IMR-90 (cell line): ENCODE data around the gene FOXC1. TPM values are rescaled to one million over a fixed set of nuclear protein-coding genes. Genes with fewer than 3 reads are reported as not detected.

ENCODE experiments used
- ATAC-seq: fragments of 200-7000 bp; cut with Tn5 transposase; 2 replicates; pipeline ENCODE4 v1.9.1; 2020; ENCODE audit warnings: low read depth, mild to moderate bottlenecking, moderate library complexity
- BruUV-seq: library from RNA; stranded (reverse); fragments of 400-500 nt; replicated peaks from 2 replicates; lab custom pipeline; 2021; lab: Mats Ljungman, UMichigan
- CTCF ChIA-PET: fragments of 300-600 bp; formaldehyde crosslinking; extraction: SDS; loops from one replicate; lab custom pipeline; 2021; ENCODE audit warnings: antibody characterized with exemption; lab: Yijun Ruan, JAX
- POLR2A ChIA-PET: fragments of 300-600 bp; sonication (Branson Sonifier 250); formaldehyde crosslinking; loops from one replicate; lab custom pipeline; 2022; ENCODE audit warnings: antibody characterized with exemption; ENCODE audit not compliant: unreplicated experiment; lab: Charles Lee
- DNase-seq: peaks from one replicate; pipeline ENCODE4 v3.0.0; 2013
- H2AFZ ChIP-seq: replicated peaks from 2 replicates; pipeline ENCODE3; 2013; ENCODE audit warnings: low read length, mild to moderate bottlenecking; ENCODE audit not compliant: poor library complexity
- H2AK5ac ChIP-seq: 2 replicates; pipeline ENCODE4 v1.6.1; 2013; ENCODE audit warnings: low read depth, low read length, inconsistent platforms
- H2AK9ac ChIP-seq: replicated peaks from 2 replicates; pipeline ENCODE3; 2013; ENCODE audit warnings: mild to moderate bottlenecking, low read depth, low read length, moderate library complexity; ENCODE audit not compliant: poor library complexity
- H2BK120ac ChIP-seq: 2 replicates; pipeline ENCODE4 v1.6.1; 2013; ENCODE audit warnings: low read depth, low read length, inconsistent platforms
- H2BK15ac ChIP-seq: 3 replicates; pipeline ENCODE4 v1.6.1; 2013; ENCODE audit warnings: low read depth, low read length, inconsistent platforms
- H2BK20ac ChIP-seq: 2 replicates; pipeline ENCODE4 v1.6.1; 2013; ENCODE audit warnings: low read depth, mild to moderate bottlenecking, inconsistent platforms, low read length, moderate library complexity
- H2BK5ac ChIP-seq: 2 replicates; pipeline ENCODE4 v1.6.1; 2013; ENCODE audit warnings: mild to moderate bottlenecking, low read depth, low read length, inconsistent platforms; ENCODE audit not compliant: poor library complexity, severe bottlenecking
- H3K14ac ChIP-seq: replicated peaks from 2 replicates; pipeline ENCODE4 v1.6.1; 2013; ENCODE audit warnings: low read depth, low read length, inconsistent platforms
- H3K18ac ChIP-seq: 2 replicates; pipeline ENCODE4 v1.6.1; 2013; ENCODE audit warnings: low read depth, low read length, control low read depth
- H3K23ac ChIP-seq: 2 replicates; pipeline ENCODE4 v1.6.1; 2013; ENCODE audit warnings: low read depth, low read length, inconsistent platforms
- H3K27ac ChIP-seq: 2 replicates; pipeline ENCODE4 v1.5.1; 2013; ENCODE audit warnings: mild to moderate bottlenecking, control low read depth, low read length; ENCODE audit not compliant: insufficient read depth
- H3K27me3 ChIP-seq: 2 replicates; pipeline ENCODE4 v1.6.1; 2013; ENCODE audit warnings: low read length; ENCODE audit not compliant: control insufficient read depth, insufficient read depth
- H3K36me3 ChIP-seq: 2 replicates; pipeline ENCODE4 v1.6.1; 2013; ENCODE audit warnings: low read length, mixed read lengths; ENCODE audit not compliant: control insufficient read depth, insufficient read depth
- H3K4ac ChIP-seq: 2 replicates; pipeline ENCODE4 v1.6.1; 2013; ENCODE audit warnings: low read depth, low read length, inconsistent platforms
- H3K4me1 ChIP-seq: 2 replicates; pipeline ENCODE4 v1.6.1; 2013; ENCODE audit warnings: low read length, mixed read lengths; ENCODE audit not compliant: control insufficient read depth, insufficient read depth
- H3K4me2 ChIP-seq: 2 replicates; pipeline ENCODE4 v1.6.1; 2013; ENCODE audit warnings: low read depth, mild to moderate bottlenecking, control low read depth, low read length, moderate library complexity
- H3K4me3 ChIP-seq: 2 replicates; pipeline ENCODE4 v1.5.1; 2013; ENCODE audit warnings: low read depth, mild to moderate bottlenecking, control low read depth, low read length, moderate library complexity; ENCODE audit not compliant: insufficient read depth
- H3K56ac ChIP-seq: 2 replicates; pipeline ENCODE4 v1.6.1; 2013; ENCODE audit warnings: low read length, inconsistent platforms; ENCODE audit not compliant: insufficient read depth; ENCODE audit errors: extremely low read depth
- H3K79me1 ChIP-seq, 2 experiments: 2 replicates each; pipeline ENCODE4 v1.6.1; 2013; ENCODE audit warnings: low read length in 2 of 2, inconsistent platforms in 1 of 2, low read depth in 1 of 2
- H3K9ac ChIP-seq: 2 replicates; pipeline ENCODE4 v1.6.1; 2013; ENCODE audit warnings: low read depth, low read length, control low read depth
- H3K9me1 ChIP-seq: 2 replicates; pipeline ENCODE4 v1.6.1; 2013; ENCODE audit warnings: low read length, inconsistent platforms; ENCODE audit not compliant: insufficient read depth
- H3K9me3 ChIP-seq: 2 replicates; pipeline ENCODE4 v1.6.1; 2013; ENCODE audit warnings: low read length; ENCODE audit not compliant: control insufficient read depth, insufficient read depth
- H4K20me1 ChIP-seq: 2 replicates; pipeline ENCODE4 v1.6.1; 2013; ENCODE audit warnings: low read length, inconsistent platforms; ENCODE audit not compliant: insufficient read depth
- H4K5ac ChIP-seq: 2 replicates; pipeline ENCODE4 v1.6.1; 2013; ENCODE audit warnings: mild to moderate bottlenecking, low read depth, low read length, control low read depth
- H4K8ac ChIP-seq, 2 experiments: 2 replicates each; pipeline ENCODE4 v1.6.1; 2013; ENCODE audit warnings: low read depth in 2 of 2, low read length in 2 of 2, control low read depth in 1 of 2, inconsistent platforms in 1 of 2
- H4K91ac ChIP-seq: 2 replicates; pipeline ENCODE4 v1.6.1; 2013; ENCODE audit warnings: low read depth, low read length, inconsistent platforms; ENCODE audit not compliant: insufficient read depth
- BHLHE40 ChIP-seq: fragments of 150-350 bp; IDR thresholded peaks from 2 replicates; pipeline ENCODE4 v1.6.1; 2016; ENCODE audit warnings: mild to moderate bottlenecking, low read depth, low read length
- MAZ ChIP-seq: IDR thresholded peaks from 2 replicates; pipeline ENCODE4 v1.6.1; 2012; ENCODE audit warnings: low read depth, mild to moderate bottlenecking, low read length, improper control_type of control experiment, moderate library complexity, borderline replicate concordance
- SMC3 ChIP-seq: fragments of 150-350 bp; IDR thresholded peaks from 2 replicates; pipeline ENCODE4 v1.6.1; 2016; ENCODE audit warnings: low read depth, mild to moderate bottlenecking, antibody characterized with exemption, low read length, moderate library complexity
- WGBS, 2 experiments: methylation state at CpG; one replicate each; pipeline versions ENCODE4 v1.1.5 to v1.1.7; 2013; ENCODE audit warnings: missing lambda C conversion rate in 2 of 2; ENCODE audit not compliant: insufficient read length in 1 of 2; ENCODE audit errors: extremely low coverage in 2 of 2; 5-methylcytosine and 5-hydroxymethylcytosine counted together
- dilution Hi-C: fragments of 300-500 bp; cut with HindIII; formaldehyde crosslinking; loops from one replicate; pipeline ENCODE4 v1.14.3; 2018; ENCODE audit warnings: low sequenced_read_pairs; ENCODE audit not compliant: unreplicated experiment
- in situ Hi-C: fragments of 300-500 bp; cut with MboI; formaldehyde crosslinking; loops from 3 replicates; pipeline ENCODE4 v1.14.3; 2019; ENCODE audit warnings: low sequenced_read_pairs, inconsistent platforms, mixed read lengths
- intact Hi-C: fragments of 100-400 bp; cut with micrococcal nuclease; formaldehyde crosslinking; loops from 2 replicates; pipeline ENCODE4 v1.10.0; 2022
- polyA plus RNA-seq, 3 experiments: library from polyadenylated mRNA; depleted of rRNA; stranded (reverse); fragments of >200 nt; gene quantifications; 2 replicates each; pipeline ENCODE4 v1.2.3, GENCODE V29; 2012; ENCODE audit warnings: low replicate concordance in 1 of 3
- total RNA-seq: library from RNA; depleted of rRNA; stranded (reverse); fragments of >200 nt; gene quantifications from 2 replicates; pipeline ENCODE4 v1.2.3, GENCODE V29; 2012

The FOXC1 gene
- total and polyA plus RNA-seq, 2 of the 4 experiments (the other 2 are of a cell fraction) = 1.3 to 4.0 TPM

GRCh38 chr6:1613688-1614447, 4.2 kb downstream of the FOXC1 start:
- Histone ChIP-seq H3K14ac (peak overlapping the region; percentile 76), H2BK20ac (peak overlapping the region; percentile 31; the same call in 1 of the 2 replicates), H3K9ac (peak overlapping the region; percentile 78), H3K56ac (peak overlapping the region; percentile 56; the same call in 1 of the 2 replicates), H3K36me3 (peaks cover 15% of the 10 kb centered on the region), H4K20me1 (peaks cover 16% of the 10 kb centered on the region), H2AK9ac (peak overlapping the region; percentile 62), H3K9me3 (no peaks in the 10 kb centered on the region), H3K9me1 (no peaks in the 10 kb centered on the region), H2BK5ac (peak overlapping the region; percentile 60), H3K27me3 (no peaks in the 10 kb centered on the region), H3K4ac (peak overlapping the region; percentile 83), H4K8ac (peak overlapping the region; percentile 63 to 82; a peak in 3 of 4 replicates), H4K5ac (peak overlapping the region; percentile 40; the same call in 1 of the 2 replicates), H2BK15ac (no peak overlapping the region; the same call in 2 of the 3 replicates), H3K23ac (peak overlapping the region; percentile 84; the same call in 1 of the 2 replicates), H3K4me2 (peak overlapping the region; percentile 87), H2BK120ac (peak overlapping the region; percentile 62), H3K4me1 (peaks cover 4% of the 10 kb centered on the region), H2AFZ (peak overlapping the region; percentile 77), H3K18ac (peak overlapping the region; percentile 8), H3K79me1 (peaks cover 10 to 24% of the 10 kb centered on the region in 2 experiments), H3K4me3 (peak overlapping the region; percentile 85), H4K91ac (peak overlapping the region; percentile 58), H3K27ac (peak overlapping the region; percentile 63), H2AK5ac (peak overlapping the region; percentile 1; the same call in 1 of the 2 replicates)
- peak; percentile 47 for DNase-seq
- TF ChIP-seq BHLHE40 (0 out of 2 replicates have a peak, but pooled peaks have one; percentile 14), MAZ (peak; percentile 77; the same call in 1 of the 2 replicates), SMC3 (no peak)
- ChIA-PET CTCF (interaction anchor here (1.3 kb wide), 1 partner anchor 11 kb away, joined by 4 read pairs; no protein-coding TSS in a partner anchor), POLR2A (no interaction called here)
- 28% methylated on average over 35 of the region's 60 CpGs; no CpG with 5 or more reads in 1 of the 2 experiments for WGBS, 2 experiments
- dilution Hi-C loops = no loop called here
- ATAC-seq = peak; percentile 2
- BruUV-seq = no TSS peak
- in situ Hi-C loops = no loop called here
- intact Hi-C loops = loop anchor here (1.0 to 10.0 kb wide), 9 partner anchors 72 to 739 kb away; no protein-coding TSS in a partner anchor
